ENCODE results near the gene OPCML. TPM values are rescaled to one million over a fixed set of nuclear protein-coding genes. Genes with fewer than 3 reads are reported as not detected.

Gene OPCML
- total RNA-seq, 1 experiment from 2014 or later: 0.94 TPM

DNA sequence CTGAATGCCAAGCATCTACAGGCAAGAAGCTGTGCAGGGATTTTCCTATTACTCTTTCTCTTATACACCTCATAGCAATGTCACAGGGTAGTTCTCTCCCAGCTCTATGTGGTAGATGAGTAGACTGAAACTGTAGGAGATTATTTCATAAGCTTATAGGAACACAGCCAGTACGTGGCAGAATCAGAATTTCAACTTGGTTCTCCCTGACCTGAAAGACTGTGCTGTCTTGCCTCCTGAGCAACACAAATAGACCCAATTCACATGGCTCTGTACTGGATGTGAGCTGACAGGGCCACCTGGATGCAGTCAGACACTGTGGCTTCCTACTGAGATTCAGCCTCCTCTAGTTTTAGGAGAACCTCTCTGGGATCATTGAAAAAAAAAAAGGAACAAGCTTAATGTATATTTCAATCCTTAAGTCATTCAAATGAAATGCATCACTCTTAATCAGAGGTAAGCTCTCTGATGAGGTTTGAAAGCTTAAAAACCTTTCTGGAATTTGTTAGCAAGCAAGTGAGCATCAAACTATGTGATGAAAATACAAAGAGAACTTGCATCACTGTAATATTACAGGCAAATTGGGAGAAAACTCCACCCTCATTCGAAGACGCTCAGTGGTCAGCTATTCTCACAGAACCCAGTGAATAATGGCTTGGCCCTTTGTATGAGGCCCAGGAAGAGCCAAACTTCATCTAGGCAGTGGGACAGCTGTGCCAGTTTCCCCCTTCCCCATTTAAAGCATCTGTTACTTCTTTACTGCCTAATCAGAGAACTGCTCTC lies 1122.5 kb downstream of the OPCML start:
- no peaks in the 10 kb centered on the region; the same call in 1 of the 2 replicates for H3K27me3 ChIP-seq (ENCODE audit: insufficient read depth, low read length)
- H3K4me3 Mint-ChIP-seq: no peak overlapping the region
- WGBS (ENCODE audit: extremely low coverage, insufficient read length, low lambda C conversion rate): no CpG with 5 or more reads among the region's 3 CpGs

More for the DNA sequence above, 1122.5 kb downstream of the OPCML start:
- no peak overlapping the region for H3K27ac ChIP-seq (ENCODE audit: insufficient read length, low read depth, low read length)
- H3K9ac ChIP-seq (ENCODE audit: extremely low read depth, insufficient read length, low read length): no peak overlapping the region
- no peaks in the 10 kb centered on the region for H3K23me2 ChIP-seq (ENCODE audit: insufficient read length, low read depth, low read length, poor library complexity, severe bottlenecking)
- H2BK5ac ChIP-seq (ENCODE audit: insufficient read length, low read length): no peak overlapping the region
- no peaks in the 10 kb centered on the region for H3K79me1 ChIP-seq (ENCODE audit: insufficient read depth, low read depth, low read length, poor library complexity, severe bottlenecking)
- H3K36me3 Mint-ChIP-seq (ENCODE audit: insufficient read depth in 1 of 3, low read depth in 3 of 3): no peaks in the 10 kb centered on the region
- no peak overlapping the region for H4K5ac ChIP-seq (ENCODE audit: insufficient read length, low read depth, low read length)
- H3K4ac ChIP-seq (ENCODE audit: low read depth, low read length): no peak overlapping the region
- no peak overlapping the region for H3K23ac ChIP-seq (ENCODE audit: insufficient read length, low read depth, low read length)
- H3K4me1 Mint-ChIP-seq: peaks cover 44 to 61% of the 10 kb centered on the region in 2 experiments
- H2BK120ac ChIP-seq (ENCODE audit: low read depth, low read length, poor library complexity, severe bottlenecking): no peak overlapping the region
- H3K4me2 ChIP-seq (ENCODE audit: insufficient read depth, insufficient read length, low read length): no peak overlapping the region
- H3K79me2 ChIP-seq (ENCODE audit: insufficient read depth, low read length): no peaks in the 10 kb centered on the region
- H3K9me3 Mint-ChIP-seq: no peaks in the 10 kb centered on the region; a peak in 1 of 5 replicates
- DNase-seq: no peak
- H3K14ac ChIP-seq (ENCODE audit: insufficient read depth, low read length): no peak overlapping the region
- no peak overlapping the region for H3K18ac ChIP-seq (ENCODE audit: insufficient read length, low read depth, low read length)
- no peak overlapping the region for H2BK20ac ChIP-seq (ENCODE audit: low read depth, low read length, poor library complexity, severe bottlenecking)
- no peak overlapping the region for H4K8ac ChIP-seq (replicated peaks; ENCODE audit: insufficient read length, low read depth, low read length)
- H3K4me1 ChIP-seq (ENCODE audit: insufficient read depth, low read length): no peaks in the 10 kb centered on the region
- H2AK5ac ChIP-seq (ENCODE audit: insufficient read length, low read length): no peak overlapping the region
- H3K56ac ChIP-seq (ENCODE audit: insufficient read length, low read depth, low read length): no peak overlapping the region
- H2AFZ ChIP-seq (ENCODE audit: low read length): no peak overlapping the region
- H3K27me3 Mint-ChIP-seq (ENCODE audit: low read depth): peaks cover 4% of the 10 kb centered on the region
- no peak overlapping the region for H3T11ph ChIP-seq (ENCODE audit: low read length)
- TF ChIP-seq, protein P1, sequence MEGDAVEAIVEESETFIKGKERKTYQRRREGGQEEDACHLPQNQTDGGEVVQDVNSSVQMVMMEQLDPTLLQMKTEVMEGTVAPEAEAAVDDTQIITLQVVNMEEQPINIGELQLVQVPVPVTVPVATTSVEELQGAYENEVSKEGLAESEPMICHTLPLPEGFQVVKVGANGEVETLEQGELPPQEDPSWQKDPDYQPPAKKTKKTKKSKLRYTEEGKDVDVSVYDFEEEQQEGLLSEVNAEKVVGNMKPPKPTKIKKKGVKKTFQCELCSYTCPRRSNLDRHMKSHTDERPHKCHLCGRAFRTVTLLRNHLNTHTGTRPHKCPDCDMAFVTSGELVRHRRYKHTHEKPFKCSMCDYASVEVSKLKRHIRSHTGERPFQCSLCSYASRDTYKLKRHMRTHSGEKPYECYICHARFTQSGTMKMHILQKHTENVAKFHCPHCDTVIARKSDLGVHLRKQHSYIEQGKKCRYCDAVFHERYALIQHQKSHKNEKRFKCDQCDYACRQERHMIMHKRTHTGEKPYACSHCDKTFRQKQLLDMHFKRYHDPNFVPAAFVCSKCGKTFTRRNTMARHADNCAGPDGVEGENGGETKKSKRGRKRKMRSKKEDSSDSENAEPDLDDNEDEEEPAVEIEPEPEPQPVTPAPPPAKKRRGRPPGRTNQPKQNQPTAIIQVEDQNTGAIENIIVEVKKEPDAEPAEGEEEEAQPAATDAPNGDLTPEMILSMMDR (conservative IDR thresholded peaks at IDR 0.05): no peak
- H2BK15ac ChIP-seq (ENCODE audit: low read depth, low read length): no peak overlapping the region
- no peak overlapping the region; a peak in 1 of 7 replicates for H3K27ac Mint-ChIP-seq
- no peaks in the 10 kb centered on the region for H4K20me1 ChIP-seq (ENCODE audit: control insufficient read depth, insufficient read depth, insufficient read length)
- no peak overlapping the region for H2BK12ac ChIP-seq (ENCODE audit: insufficient read length, low read depth, low read length)
- no peaks in the 10 kb centered on the region for H3K9me3 ChIP-seq (ENCODE audit: control insufficient read depth, low read depth, low read length)
- no peak overlapping the region for H4K91ac ChIP-seq (ENCODE audit: insufficient read length, low read depth, low read length)

Measured in H9 (cell line).